IPS-18c (cell line): ENCODE results near the gene HMX1.

Source experiments
- H3K4me3 ChIP-seq: 2 replicates; pipeline ENCODE4 v1.7.0; 2013; ENCODE audit warnings: low read depth, mild to moderate bottlenecking, low read length, moderate library complexity; ENCODE audit not compliant: insufficient read depth
- H3K9me3 ChIP-seq: one replicate; pipeline ENCODE4 v1.6.1; 2013; ENCODE audit warnings: mild to moderate bottlenecking, low read length, moderate library complexity; ENCODE audit not compliant: control insufficient read depth, insufficient read depth

Gene HMX1

DNA sequence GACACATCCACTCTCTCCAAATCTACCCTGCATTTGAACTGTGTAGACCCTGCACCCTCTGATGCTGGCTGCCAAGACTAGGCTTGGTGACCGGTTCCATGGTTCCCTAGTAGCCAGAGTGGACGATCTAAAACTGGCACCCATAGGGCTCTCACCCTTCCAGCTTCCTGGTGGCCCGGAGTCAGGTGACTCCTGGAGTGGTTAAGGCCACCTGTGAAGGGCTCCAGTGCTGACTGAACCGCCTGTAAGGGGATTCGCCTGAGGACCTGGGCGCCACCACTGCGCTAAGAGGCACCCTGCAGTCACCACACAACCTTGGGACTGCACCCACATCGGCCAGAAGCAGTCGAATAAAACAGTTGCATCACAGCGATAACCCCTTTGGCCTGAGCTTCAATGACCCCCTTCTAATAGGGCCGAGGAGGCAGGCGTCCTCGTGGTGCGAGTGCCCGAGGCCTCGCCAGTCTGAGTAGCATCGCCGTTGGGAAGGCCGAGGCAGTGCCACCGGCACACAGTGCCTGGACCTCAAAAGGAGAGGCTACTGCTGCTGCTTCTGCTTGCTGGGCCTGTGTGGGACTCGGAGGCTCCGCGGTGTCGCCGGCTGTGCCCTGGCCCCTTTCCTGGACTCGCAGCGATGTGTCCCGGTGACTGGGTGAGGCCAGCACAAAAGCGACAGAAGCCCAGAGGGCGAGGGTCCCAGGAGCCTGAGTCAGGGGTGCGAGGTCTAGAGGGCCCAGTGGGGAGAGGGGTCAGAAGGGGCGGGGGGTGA lies 6.5 kb downstream of the HMX1 start:
- no peaks in the 10 kb centered on the region for H3K9me3 ChIP-seq
- H3K4me3 ChIP-seq: no peak overlapping the region

DNA sequence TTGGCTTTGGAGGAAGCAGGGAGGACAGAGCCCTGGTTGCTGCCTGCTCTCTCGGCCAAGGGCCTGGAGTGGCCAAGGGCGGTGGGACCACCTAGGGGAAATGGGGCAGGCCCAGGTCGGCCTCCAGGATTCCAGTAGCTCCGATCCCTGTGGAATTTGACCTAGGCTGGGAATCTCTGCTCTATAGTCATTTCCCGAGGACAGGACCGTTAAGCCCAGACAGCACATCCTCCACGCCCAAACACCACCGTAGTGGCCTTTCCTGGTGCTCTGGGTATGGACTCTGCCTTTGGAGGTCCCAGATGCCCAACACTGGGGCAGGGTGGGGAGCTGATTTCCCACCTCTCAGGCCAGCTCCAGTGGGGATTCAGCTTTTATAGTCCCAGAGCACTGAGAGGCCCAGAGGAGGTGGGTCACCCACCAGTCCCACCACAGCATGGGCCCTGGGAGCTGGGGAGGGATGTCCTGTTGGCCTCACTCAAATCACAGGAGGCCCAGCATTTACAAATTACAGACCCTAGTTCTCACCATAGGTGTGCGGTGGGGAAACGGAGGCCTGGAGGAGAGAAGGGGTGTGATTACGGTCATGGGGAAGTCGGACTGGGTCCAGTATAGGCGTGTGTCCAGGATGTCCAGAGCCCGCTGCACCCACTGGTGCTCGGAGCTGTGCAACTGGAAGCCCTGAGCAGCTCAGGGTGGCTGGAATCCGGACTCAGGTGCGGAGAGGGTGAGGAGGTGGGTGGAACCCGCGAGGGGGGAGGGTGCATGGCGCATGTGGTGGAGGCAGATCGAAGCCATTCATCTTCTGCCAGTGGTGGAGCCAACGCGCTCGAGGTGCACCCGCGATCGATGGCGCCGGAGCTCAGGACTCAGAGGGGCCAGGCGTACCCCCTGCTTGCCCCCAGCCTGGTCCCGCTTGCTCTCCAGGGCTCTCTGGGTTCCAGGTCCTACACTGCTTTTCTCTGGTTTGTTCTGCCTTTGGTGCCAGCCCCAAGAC lies 7.7 kb downstream of the HMX1 start:
- H3K9me3 ChIP-seq: no peaks in the 10 kb centered on the region
- no peak overlapping the region for H3K4me3 ChIP-seq

DNA sequence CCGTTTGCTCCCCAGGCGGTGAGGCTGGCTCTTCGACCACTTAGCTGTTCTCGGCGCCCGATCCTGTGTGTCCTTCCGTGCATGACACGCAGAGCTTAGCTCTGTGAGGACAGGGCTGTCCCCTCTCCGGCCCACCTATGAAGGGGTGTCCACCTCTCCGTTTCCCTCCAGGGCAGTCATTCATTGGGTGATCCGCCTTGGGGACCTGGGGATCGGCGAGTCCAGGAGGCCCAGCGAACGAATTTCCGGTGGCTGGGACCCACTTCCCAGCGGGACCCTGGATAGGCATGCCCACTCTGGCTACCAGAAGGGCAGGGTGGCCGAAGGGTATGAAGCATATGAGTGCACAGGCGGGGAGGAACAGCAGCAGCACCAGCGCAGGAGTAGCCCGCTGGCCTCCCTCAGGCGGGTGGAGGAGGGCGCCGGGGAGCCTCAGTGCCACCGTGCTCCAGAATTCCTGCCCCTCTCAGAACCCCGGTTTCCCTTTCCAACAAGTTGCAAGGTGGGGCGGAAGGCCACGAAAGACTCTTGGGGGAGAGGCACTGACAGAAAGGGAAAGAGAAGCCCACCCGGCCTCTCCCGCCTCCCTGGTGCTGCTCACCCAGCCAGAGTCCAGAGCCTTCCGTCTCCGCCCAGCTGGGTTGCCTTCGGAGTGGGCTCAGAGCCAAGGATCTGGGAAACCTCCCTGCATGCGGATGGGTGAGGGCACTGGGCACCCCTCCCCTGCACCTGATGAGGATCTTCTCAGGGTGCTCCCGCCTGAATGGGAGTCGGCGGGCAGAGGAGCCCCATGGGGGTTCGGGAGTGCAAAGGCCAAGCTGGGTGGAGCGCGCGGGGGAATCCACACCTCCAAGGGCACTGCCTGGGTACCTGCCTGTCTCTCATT lies 8.6 kb downstream of the HMX1 start:
- H3K4me3 ChIP-seq: no peak overlapping the region
- peaks cover 2% of the 10 kb centered on the region for H3K9me3 ChIP-seq

DNA sequence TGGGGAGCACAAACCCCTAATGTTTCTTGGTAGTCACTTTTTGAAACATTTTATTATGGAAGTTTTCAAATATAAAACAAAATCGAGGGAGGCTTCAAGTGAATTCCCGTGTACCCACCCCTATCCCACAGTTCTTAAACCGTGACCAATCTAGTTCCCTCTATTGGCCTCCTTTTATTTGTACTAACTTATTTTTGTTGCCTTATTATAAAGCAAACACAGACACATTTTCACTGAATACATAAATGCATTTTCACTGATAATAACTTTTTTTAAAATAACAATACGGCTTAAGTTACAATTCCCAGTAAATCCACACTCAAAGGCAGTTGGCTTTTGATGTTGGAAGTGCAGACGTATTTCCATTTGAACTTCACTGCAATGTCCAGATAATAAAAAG lies 9.3 kb downstream of the HMX1 start:
- Histone ChIP-seq H3K9me3 (peaks cover 2% of the 10 kb centered on the region), H3K4me3 (no peak overlapping the region)

DNA sequence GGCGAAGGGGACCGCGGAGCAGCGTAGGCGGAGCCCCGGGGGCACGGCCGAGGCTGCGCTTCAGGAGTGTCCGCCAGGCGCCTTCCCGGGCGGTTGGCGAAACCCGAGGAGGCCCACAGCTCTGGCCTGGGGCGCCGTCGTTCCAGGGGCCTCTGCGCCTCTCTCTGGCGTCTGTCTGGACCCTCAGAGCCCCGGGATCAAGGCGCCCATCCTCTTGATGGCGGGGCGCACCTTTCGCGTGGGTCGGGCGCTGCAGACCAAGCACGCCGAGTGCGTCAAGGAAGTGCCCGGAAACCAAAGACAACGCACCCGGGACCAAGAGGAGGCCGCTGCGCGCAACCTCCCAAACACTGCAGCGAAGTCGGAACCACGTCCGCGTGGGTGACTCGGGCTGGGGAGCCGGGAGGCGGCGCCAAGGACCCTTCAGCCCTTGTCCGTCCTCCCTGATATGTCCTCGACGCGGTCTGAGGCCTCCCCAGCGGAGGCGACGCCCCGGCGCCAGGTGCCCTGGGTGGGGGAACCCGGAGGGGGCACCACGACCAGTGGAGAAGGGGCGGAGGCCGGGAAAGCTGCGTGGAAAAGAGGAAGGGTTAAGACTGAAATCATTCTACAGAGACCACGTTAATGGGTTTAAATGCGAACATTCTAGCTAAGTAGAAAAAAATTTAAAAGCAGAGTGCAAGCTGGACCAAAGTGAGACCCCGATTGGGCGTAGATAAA lies 9.9 kb downstream of the HMX1 start:
- H3K9me3 ChIP-seq: peaks cover 2% of the 10 kb centered on the region
- H3K4me3 ChIP-seq: peak overlapping the region; percentile 50; the same call in 1 of the 2 replicates

DNA sequence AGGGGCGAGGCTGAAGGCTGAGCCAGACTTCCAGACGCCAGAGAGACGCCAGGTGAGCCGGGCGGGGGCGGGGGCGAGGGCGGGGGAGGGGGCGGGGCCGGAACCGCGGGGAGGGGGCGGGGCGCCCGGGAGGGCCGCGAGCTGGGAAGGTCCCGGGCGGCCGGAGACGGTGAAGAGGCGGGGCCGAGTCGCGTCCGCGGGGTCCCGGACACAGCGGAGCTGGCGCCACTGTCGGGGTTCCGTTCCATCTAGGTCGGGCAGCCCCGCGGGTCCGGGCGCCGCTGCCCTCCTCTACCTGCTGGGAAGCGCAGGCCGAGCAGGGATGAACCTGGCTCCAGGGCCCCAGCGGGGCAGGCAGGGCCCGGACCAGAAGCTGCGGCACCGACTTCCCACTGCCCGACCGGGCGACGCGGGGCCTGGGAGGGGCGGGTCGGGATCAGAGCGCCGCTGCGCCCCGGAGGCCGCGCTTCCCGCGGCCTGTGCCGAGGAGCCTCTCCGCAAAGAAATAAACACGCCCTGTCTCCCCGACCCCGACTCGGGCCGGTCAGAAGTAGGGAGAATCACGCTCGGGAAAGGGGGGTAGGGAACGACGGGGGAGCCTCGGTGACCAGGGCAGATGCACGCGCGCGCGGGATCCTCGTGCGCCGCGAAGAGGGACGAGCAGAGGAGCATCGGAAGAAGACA lies 10.6 kb downstream of the HMX1 start:
- peak overlapping the region; percentile 50; the same call in 1 of the 2 replicates for H3K4me3 ChIP-seq

DNA sequence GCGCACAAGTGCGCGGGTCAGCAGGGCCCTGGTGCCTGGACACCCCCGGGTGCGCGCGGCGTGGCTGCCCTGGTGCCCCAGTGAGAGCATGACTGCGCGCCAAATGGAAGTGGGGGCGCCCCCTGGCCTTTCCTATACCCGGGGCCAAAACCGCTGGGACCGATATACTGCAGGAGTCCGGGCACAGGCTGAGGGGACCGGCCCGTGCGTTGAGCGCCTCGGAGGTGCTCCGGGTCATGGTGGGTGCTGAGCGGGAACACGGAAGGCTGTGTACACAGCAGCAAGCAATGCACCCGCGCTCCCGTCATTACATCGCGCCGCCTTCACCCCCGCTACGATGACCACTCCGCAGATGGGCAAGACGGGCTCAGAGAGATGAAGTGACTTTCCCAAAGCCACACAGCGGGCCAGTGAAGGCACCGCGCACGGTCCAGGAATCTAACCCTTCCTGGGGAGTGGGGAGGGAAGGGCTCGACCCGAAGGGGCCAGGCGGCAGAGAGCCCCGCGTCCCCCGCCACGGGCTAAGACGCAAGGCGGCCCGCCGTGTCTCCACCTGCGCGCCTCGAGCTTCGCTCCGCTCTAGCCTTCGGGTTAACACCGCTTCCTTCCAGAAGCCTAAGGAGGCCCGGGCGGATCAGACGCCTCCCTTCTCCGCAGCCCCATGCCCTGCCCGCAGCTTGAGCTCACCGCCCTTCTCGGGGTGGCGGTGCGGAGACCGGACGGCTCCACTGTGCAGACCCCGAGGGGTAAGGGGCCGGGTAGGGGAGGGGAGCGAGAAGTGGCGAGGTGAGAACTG lies 11.3 kb downstream of the HMX1 start:
- Histone ChIP-seq H3K4me3 (peak overlapping the region; percentile 31), H3K9me3 (peaks cover 2% of the 10 kb centered on the region)

More for the DNA sequence above, 10.6 kb downstream of the HMX1 start:
- H3K9me3 ChIP-seq: peaks cover 2% of the 10 kb centered on the region

DNA sequence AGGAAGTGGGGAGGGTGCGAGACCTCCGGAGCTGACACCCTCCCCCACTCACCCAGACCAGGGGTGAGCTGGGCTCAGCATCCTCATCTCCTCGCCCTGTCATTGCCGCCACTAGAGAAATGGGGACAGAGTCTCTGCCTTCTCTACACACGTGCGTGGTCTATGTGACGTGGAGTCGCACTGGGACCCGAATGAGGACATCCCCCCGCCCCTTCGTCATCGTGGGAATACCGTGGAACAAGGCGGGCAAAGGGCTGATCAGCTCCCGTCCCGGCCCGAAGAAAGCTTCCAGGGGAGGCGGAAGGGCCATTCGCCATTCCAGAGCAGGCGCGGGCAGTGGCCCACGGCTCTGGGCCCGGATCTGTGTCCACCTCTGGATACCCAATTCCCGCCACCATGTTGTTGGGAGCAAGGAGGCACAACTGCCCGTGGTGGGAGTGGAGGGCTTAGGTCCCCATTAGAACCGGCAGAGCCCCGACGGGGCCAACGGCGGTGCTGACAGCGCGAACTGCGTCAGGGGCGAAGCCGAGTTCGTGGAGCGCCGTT lies 12.0 kb downstream of the HMX1 start:
- Histone ChIP-seq H3K4me3 (no peak overlapping the region), H3K9me3 (peaks cover 2% of the 10 kb centered on the region)

DNA sequence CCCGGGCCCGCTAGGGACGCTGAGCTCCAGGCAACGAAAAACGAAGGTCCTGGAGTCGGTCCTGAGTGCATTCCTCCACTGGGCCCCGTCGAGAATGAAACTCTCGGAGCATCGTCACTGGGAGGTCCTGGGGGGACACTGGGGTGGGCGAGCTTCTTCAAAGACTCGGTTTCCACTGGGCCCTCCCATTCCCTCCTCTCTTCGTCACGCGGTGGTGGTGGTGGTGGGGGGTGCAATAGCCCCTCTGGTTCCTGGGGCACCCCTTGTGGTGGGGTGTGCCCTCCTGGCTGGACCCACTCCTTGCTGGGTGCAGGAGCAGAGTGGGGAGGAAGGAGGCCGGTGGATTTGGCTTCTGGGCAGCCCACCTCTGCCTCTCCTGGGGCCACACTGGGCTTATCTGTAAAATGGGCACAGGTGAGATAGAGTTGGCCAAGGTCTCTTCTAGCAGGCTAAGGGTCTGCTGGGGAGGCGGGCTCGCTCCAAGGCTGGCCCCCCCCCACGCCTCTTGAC lies 12.9 kb downstream of the HMX1 start:
- Histone ChIP-seq H3K4me3 (no peak overlapping the region), H3K9me3 (peaks cover 2% of the 10 kb centered on the region)

DNA sequence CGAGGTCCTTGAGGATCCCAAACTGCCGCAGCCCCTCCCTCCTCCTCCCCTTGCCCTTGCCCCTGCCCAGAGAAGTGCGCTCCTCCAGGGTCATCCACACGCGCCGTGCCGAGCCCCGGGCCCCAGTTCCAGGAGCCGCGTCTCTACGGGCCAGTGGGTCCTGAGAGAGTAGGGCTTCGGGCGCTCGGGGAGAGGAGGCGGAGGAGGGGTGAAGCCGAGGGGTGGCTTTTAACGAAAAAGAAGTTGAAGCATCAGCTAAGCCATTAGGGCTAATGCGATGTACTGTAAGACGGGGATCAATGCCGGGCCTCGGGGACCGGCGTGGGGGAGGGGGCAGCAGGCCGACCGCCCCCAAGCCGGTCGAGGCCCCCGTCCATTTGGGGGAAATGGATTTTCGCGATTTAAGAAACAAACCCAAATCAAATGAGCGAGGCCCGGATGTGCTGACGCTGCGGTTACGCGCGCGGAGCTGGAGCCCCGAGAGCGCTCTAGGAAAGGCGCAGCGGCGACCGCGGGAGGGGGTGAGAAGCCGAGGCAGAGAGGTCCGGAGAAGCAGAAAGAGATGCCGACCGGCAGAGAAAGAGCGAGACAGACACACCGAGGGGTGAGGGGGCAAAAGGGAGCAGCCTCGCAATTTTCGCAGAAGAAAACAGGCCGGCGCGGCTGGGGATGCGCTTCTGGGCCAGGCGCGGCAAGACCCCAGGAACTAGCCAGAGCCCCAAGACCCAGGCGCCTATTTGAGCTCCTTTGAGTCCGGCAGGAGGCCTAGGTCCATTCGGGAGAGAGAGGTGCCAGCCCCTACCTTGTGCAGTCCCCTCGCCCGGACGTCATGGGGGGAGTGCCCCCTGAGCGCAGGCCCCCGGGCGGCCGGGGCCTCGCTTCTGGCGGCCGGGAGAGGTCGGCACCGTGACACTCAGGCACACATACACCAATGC lies 13.6 kb downstream of the HMX1 start:
- Histone ChIP-seq H3K4me3 (peak overlapping the region; percentile 47), H3K9me3 (peaks cover 2% of the 10 kb centered on the region)

DNA sequence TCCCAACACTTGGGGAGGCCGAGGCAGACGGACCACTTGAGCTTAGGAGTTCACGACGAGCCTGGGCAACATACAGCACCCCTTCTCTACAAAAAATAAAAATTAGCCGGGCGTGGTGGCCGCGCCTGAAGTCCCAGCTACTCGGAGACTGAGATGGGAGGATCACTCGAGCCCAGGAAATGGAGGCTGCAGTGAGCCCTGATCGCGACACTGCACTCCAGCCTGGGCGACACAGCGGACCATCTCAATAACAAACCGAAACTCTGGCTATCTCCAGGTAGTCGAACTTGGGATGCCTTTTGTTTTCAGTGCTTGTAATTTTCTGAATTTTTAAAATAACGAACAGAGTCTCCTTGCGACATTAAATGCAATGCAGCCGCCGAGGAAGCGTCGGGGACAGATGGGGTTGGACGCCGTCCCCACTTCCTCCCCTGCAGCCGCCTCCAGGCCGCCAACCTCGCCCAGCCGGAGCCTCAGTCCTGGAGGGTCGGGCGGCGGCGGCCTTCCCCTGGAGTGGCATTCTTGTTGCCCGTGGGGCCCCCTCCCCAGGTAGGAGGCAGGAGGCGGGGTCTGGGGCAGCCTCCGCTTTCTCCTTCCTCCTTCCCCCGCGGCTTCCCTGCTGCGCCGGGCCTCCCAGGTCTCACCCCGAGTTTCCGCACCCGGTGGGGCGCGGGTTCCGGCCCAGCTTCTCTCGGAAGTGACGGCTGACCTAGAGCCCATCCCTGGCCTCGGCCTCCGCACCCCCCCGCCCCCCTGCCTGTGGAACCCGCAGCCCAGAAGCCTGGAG lies 14.6 kb downstream of the HMX1 start:
- H3K4me3 ChIP-seq: peak overlapping the region; percentile 47
- H3K9me3 ChIP-seq: peaks cover 2% of the 10 kb centered on the region

DNA sequence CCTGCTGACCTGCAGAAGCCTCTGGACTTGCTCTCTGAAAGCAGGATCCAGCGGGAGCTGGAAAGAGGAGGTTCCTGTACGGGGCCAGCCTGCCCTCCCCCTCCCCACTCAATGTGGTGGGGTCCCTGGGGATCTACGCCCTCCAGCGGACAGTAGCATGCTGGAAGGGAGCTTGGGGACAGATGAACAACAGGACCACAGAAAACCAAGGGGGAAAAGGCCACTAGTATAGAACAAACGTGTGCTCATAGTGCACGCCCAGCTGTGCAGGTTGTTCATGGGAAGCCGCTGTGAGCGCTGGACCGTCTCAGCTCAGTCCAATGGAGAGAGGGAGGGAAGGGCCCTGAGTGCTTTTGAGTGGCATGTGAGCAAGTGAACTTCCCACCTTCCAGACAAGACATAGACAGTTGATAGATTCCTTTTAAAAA lies 15.8 kb downstream of the HMX1 start:
- Histone ChIP-seq H3K4me3 (no peak overlapping the region), H3K9me3 (peaks cover 5% of the 10 kb centered on the region)

DNA sequence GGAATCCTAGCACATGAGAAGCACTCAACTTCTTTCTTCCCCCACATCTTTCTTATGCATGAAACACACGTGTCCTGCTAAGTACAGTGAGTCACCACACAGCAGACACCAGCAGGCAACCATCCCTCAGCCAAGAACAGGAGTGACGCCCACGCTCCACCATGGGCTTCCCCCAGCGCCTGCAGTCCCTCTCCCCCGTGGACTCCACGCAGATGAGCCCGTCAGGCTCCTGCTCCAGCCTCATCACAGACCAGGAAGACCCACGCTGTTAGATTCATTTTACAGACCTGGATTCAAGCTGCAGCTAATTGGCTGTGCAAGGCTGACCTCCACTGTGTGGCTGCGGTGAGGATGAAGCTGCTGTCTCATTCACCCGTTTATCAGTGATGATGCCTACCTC lies 16.7 kb downstream of the HMX1 start:
- H3K9me3 ChIP-seq: peaks cover 5% of the 10 kb centered on the region
- no peak overlapping the region for H3K4me3 ChIP-seq
